Activated gamma-delta T cell treated with Interleukin-2 at 50 U/mL for 16 hours (primary cell): ENCODE data around the gene ACACB.

Source experiments
- DNase-seq: peaks from one replicate; pipeline ENCODE4 v3.0.0-alpha.2; 2020

ACACB gene

GRCh38 chr12:109179927-109180326 is 63.5 kb downstream of the ACACB start:
- DNase-seq, result no peak

- DNase-seq, result no peak
Measured at GRCh38 chr12:109182041-109182839, 65.9 kb downstream of the ACACB start.

GRCh38 chr12:109185441-109185840 is 69.1 kb downstream of the ACACB start:
- no peak for DNase-seq

GRCh38 chr12:109186993-109187653 is 70.7 kb downstream of the ACACB start:
- no peak for DNase-seq

- no peak for DNase-seq
Measured at GRCh38 chr12:109188108-109188712, 71.8 kb downstream of the ACACB start.

- no peak for DNase-seq
Measured at GRCh38 chr12:109189291-109189690, 72.9 kb downstream of the ACACB start.

- no peak for DNase-seq
Measured at GRCh38 chr12:109191621-109192250, 75.3 kb downstream of the ACACB start.

GRCh38 chr12:109192358-109192757 is 76.0 kb downstream of the ACACB start:
- DNase-seq, result no peak

- DNase-seq, result no peak
Measured at GRCh38 chr12:109193896-109194295, 77.5 kb downstream of the ACACB start.

- DNase-seq, result no peak
Measured at GRCh38 chr12:109196332-109196731, 79.9 kb downstream of the ACACB start.

- no peak for DNase-seq
Measured at GRCh38 chr12:109197327-109197726, 80.9 kb downstream of the ACACB start.

GRCh38 chr12:109199324-109199723 is 82.9 kb downstream of the ACACB start:
- no peak for DNase-seq

- no peak for DNase-seq
Measured at GRCh38 chr12:109200825-109201495, 84.6 kb downstream of the ACACB start.

- DNase-seq, result no peak
Measured at GRCh38 chr12:109201496-109201885, 85.1 kb downstream of the ACACB start.

GRCh38 chr12:109202770-109203169 is 86.4 kb downstream of the ACACB start:
- no peak for DNase-seq

GRCh38 chr12:109203480-109203879 is 87.1 kb downstream of the ACACB start:
- DNase-seq, result no peak

- DNase-seq, result no peak
Measured at GRCh38 chr12:109209082-109209481, 92.7 kb downstream of the ACACB start.

GRCh38 chr12:109212460-109213115 is 96.2 kb downstream of the ACACB start:
- DNase-seq, result no peak

GRCh38 chr12:109214131-109214530 is 97.7 kb downstream of the ACACB start:
- no peak for DNase-seq

GRCh38 chr12:109218996-109219395 is 102.6 kb downstream of the ACACB start:
- no peak for DNase-seq

- DNase-seq, result no peak
Measured at GRCh38 chr12:109219938-109220337, 103.6 kb downstream of the ACACB start.

- DNase-seq, result no peak
Measured at GRCh38 chr12:109221277-109221931, 105.0 kb downstream of the ACACB start.
